ENCODE measurements around the gene KCNN4. TPM values are rescaled to one million over a fixed set of nuclear protein-coding genes. Genes with fewer than 3 reads are reported as not detected.

KCNN4 gene
- total RNA-seq, 1 donor: 0.43 TPM

GRCh38 chr19:43774103-43774939, 6.5 kb downstream of the KCNN4 start:
- peak; percentile 82 for TF ChIP-seq CTCF (IDR thresholded peaks at IDR 0.05; ENCODE audit: insufficient read depth, low read depth, low read length)
- peak overlapping the region; percentile 26 for H3K4me3 ChIP-seq (ENCODE audit: low read depth, low read length)
- DNase-seq (ENCODE audit: low read depth): peak; percentile 72

- TF ChIP-seq CTCF (IDR thresholded peaks at IDR 0.05; ENCODE audit: insufficient read depth, low read depth, low read length): no peak
- H3K4me3 ChIP-seq (ENCODE audit: low read depth, low read length): no peak overlapping the region
- no peak for DNase-seq (ENCODE audit: low read depth)
Observed at GRCh38 chr19:43773725-43774102, 7.1 kb downstream of the KCNN4 start.

- no peak for DNase-seq (ENCODE audit: low read depth)
Observed at GRCh38 chr19:43769256-43769655, 11.5 kb downstream of the KCNN4 start.

GRCh38 chr19:43768273-43769050, 12.3 kb downstream of the KCNN4 start:
- no peak for DNase-seq (ENCODE audit: low read depth)
- TF ChIP-seq CTCF (IDR thresholded peaks at IDR 0.05; ENCODE audit: insufficient read depth, low read depth, low read length): no peak
- H3K4me3 ChIP-seq (ENCODE audit: low read depth, low read length): no peak overlapping the region

More at GRCh38 chr19:43769256-43769655, 11.5 kb downstream of the KCNN4 start:
- H3K4me3 ChIP-seq (ENCODE audit: low read depth, low read length): no peak overlapping the region
- no peak for TF ChIP-seq CTCF (IDR thresholded peaks at IDR 0.05; ENCODE audit: insufficient read depth, low read depth, low read length)

- no peak overlapping the region for H3K4me3 ChIP-seq (ENCODE audit: low read depth, low read length)
- no peak for DNase-seq (ENCODE audit: low read depth)
- TF ChIP-seq CTCF (IDR thresholded peaks at IDR 0.05; ENCODE audit: insufficient read depth, low read depth, low read length): no peak
Observed at GRCh38 chr19:43767818-43768217, 13.0 kb downstream of the KCNN4 start.

GRCh38 chr19:43767316-43767715, 13.5 kb downstream of the KCNN4 start:
- DNase-seq (ENCODE audit: low read depth): no peak
- no peak overlapping the region for H3K4me3 ChIP-seq (ENCODE audit: low read depth, low read length)
- no peak for TF ChIP-seq CTCF (IDR thresholded peaks at IDR 0.05; ENCODE audit: insufficient read depth, low read depth, low read length)

All from fibroblast of villous mesenchyme (primary cell).